NCI-H1105 treated with DMSO at 0.1 percent for 48 hours (cell line): ENCODE measurements around the gene MPDZ.

Experiments
- DNase-seq: peaks from one replicate; lab custom pipeline; 2025; lab: John Stamatoyannopoulos, UW

The MPDZ gene

DNA sequence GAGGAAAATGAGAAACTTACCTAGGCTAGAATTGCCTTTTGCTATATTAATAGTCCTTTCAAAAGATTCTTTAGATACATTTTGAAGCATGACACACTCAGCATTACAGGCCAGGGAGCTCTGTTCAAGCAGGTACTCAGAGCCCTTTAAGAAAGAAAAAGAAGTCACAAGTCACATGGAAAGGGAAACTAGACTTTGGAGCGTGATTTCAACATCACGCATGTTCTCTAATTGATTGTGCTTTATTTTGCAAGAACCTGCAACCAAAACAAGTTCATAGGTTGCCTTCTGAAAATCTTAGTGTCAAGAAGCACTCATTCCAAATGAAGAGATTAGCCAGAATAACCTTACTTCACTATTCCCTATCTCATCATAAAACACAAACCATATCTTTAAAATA is 103.8 kb downstream of the MPDZ start:
- no peak for DNase-seq

GRCh38 chr9:13174906-13175639 is 104.4 kb downstream of the MPDZ start:
- DNase-seq: no peak

DNA sequence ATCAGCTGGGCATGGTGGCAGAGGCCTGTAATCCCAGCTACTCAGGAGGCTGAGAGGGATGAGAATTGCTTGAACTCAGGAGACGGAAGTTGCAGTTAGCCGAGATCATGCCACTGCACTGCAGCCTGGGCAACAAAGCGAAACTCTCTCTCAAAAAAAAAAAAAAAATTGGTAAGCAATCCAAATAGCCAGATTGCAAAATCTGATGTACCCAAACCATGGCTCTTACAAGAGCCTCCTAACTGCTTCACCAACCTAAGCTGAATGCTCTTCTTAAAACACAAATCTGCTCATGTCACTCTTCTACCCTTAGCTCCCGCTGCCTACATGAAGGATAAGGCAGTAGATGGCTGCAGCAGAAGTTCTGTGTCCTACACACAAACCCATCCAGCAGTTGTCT is 105.9 kb downstream of the MPDZ start:
- DNase-seq: no peak

GRCh38 chr9:13171261-13171660 is 108.2 kb downstream of the MPDZ start:
- DNase-seq: no peak

- DNase-seq: peak; percentile 94
Measured at GRCh38 chr9:13166996-13167395, 112.5 kb downstream of the MPDZ start.

DNA sequence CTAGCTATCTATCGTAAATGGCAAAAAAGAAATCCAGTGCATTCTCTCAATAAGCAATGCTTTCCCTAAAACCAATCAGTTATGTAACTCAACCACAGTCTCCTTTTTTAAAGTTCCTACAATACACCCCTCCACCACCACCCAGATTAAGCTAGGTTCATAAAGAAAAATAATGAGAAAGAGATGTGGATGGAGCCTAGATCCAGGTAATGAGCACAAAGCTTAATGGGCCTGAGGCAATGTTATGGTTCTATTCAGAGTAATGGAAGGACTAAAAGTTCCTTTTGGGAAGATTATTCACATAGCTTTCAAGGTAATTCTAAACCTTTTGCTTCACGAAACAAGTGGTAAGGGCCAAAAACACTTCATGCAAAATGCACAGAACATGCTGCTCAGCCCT is 113.5 kb downstream of the MPDZ start:
- no peak for DNase-seq

- DNase-seq: peak; percentile 98
Measured at GRCh38 chr9:13165236-13165945, 114.1 kb downstream of the MPDZ start.

DNA sequence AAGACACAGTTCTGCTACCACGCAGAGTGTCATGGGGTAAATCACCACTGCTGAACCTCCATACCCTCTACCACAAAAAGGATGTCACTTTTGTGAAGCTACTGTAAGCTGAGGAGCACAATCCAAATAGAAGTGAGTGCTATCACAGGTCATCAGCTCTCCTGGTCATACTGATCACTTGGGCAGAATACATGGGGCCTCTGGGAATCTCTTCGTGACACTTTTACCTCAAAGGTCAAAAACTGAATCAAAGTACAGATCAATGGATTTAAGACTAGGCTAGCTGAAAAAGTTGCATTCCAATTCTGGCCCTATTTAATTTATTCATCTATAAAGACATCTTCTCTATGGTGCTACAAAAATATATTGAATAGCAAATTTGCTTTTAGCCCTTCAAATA is 115.5 kb downstream of the MPDZ start:
- peak; percentile 45 for DNase-seq

GRCh38 chr9:13163287-13163686 is 116.2 kb downstream of the MPDZ start:
- DNase-seq: peak; percentile 78

DNA sequence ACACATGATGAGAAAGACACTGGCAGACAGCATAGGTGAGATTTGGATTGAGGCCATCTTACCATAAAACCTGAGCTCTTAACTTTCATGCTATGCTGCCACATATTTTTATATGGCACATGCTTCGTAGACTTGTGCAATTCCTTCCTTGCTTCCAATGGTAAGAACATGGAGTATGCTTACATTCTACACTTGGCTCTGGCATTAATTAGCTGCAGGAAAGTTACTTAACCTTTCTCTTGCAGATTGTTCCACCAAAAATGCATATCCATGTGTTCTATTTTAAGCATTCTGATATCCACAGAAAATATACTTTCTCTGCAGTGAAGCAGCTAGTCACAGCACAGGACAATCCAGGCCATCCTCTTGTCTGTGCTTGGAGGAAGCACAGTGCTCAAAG is 119.4 kb downstream of the MPDZ start:
- DNase-seq: peak; percentile 29

GRCh38 chr9:13158986-13159385 is 120.5 kb downstream of the MPDZ start:
- no peak for DNase-seq

DNA sequence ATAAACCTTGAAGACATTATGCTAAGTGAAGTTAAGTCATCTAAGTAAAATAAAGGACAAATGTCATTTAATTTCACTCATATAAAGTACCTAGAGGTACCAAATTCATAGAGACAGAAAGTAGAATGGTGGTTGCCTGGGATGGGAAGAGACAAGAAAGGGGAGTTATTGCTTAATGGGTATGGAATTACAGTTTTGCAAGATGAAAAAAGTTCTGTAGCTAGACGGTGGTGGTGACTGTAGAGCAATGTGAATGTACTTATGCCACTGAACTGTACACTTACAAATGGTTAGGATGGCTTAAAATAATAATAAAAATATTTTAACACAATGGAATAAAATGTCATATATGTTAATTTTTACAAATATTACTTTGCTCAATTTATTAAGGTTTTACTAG is 128.0 kb downstream of the MPDZ start:
- no peak for DNase-seq

DNA sequence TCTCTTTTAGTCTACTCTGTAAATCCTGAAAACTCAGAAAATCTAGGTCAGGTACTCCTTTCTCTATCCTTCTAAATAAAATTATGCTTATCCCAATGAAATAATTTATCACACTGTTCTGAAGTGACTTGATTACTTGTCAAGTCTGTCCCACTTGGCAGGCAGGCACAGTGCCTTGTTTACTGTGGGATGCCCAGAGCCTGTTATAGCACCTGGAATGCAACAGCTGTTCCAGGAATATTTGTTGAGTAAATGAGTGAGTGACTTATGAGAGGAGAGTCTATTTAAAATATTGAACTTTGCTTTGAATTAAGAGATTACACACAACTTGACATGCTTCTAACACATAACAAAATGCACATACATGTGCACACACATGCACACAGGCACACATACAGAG is 130.0 kb downstream of the MPDZ start:
- peak; percentile 77 for DNase-seq

- DNase-seq: peak; percentile 10
Measured at GRCh38 chr9:13146840-13147239, 132.7 kb downstream of the MPDZ start.

GRCh38 chr9:13145340-13145739 is 134.2 kb downstream of the MPDZ start:
- DNase-seq: peak; percentile 28

DNA sequence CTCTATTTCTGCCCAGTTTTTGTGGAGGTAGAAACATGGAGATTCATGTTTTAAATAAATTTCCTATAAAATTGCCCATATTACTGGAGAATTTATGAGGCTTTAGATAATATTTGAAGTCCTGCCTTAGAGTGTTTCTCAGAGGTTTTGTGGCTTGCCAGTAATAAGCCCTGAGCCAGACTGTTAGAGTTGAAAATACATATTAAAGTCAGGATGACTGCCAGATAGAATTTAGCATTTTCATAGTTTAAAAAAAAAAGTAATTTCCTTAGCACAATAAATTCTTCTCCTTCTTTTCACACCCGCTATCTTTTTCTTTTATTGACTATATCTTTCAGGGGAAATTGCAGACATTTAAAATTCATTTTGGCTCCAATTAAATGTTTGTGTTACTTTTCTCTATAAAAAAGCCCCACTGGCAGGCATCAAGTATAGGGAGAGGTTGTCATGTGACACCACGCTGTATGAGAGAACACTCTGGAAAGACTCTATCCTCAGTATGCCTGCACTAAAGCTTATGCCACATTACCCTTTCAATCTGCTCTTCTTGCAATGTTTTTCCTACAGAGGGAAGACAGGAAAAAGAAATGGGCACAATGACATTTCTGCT is 135.2 kb downstream of the MPDZ start:
- DNase-seq: peak; percentile 58

DNA sequence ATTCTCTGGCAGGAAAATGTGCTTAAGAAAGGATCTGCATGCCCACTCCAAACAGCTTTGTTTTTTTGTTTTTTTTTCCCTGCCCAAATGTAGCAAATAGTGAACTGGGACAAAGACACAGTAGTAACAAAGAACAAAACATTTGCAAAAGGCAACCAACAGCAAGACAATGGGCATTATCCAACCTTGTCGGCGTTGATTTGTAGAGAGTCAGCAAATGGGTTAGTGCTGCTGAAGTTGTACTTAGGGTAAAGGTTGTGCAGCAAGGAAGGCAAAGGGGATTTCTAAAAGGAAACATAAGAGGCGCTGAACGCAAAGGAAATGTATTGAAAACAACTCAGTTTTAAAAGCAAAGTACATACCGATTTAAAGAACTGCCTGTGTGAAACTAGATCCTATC is 136.2 kb downstream of the MPDZ start:
- peak; percentile 79 for DNase-seq

DNA sequence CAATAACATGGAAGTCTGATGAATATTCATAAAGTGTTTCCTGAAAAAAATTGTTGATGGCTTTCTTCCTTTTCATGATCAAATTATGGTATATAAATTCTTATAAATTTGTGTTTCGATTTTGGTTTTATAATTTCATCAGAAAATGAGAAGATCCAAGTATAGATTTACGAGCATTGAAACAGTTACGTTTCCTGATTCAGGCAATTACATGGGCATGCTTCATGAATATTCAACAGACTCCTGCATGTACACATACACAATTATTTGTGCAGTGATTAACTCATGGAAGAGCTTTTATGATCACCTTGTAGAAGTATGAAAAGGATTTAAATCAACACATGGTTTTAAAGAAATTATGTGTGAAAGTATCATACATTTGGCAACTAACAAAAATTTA is 136.7 kb downstream of the MPDZ start:
- peak; percentile 66 for DNase-seq

GRCh38 chr9:13141629-13142028 is 137.9 kb downstream of the MPDZ start:
- DNase-seq: peak; percentile 74

DNA sequence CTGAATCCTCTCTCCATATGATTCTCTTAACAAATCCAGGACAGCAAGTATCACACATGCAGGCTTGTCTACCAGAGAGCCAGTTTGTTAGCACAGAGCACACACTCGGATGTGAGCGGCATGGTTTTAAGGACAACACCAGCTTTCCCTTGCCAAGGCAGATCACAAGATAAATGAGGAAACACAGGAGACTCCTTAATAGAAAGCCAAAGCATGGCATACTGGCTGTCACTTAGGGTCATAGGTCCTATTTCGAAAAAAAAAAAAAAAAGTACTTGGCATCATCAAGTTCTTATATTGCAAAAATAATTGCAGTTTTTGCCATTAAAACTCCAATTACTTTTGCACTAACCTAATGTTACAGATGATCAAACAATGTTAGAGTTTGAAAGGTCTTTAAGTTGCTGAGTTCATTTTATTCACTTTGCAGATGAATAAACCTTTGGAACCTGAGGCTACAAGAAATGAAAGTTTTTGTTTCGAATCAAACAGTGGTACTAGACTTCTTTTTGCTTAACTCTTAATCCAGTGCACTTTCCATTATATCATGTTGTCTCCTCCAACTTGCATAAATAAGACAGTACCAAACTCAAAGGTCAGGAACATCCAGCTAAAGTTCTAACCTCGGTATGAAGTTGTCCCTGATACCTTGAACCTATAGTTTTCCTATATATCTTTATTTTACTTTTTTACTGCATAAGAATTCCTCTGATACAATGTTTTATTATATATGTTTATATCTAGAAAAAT is 138.5 kb downstream of the MPDZ start:
- DNase-seq: no peak

DNA sequence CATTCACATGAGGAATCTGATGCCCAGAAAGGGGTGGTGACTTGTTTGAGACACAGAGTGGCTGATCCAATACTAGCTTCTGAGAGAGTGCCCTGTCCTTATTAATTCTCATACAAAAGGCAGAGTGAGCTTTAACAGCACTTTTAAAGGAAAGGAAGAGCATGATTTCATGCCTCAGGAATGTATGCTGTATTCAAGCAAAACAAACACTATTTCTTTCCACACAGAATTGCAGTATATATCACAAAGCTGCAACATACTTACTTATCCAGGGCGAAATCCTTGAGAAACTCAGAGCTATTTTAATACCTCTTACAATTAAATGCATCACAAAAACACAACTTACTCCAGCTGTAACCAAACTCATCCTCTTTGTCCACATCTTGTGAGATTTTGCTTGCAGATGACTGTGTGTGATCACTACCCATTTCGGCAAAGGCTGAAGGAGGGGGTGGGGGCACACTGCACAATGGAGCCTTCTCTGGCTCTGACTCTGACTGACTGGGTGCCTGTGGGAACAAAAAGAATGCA is 139.8 kb downstream of the MPDZ start:
- no peak for DNase-seq

DNA sequence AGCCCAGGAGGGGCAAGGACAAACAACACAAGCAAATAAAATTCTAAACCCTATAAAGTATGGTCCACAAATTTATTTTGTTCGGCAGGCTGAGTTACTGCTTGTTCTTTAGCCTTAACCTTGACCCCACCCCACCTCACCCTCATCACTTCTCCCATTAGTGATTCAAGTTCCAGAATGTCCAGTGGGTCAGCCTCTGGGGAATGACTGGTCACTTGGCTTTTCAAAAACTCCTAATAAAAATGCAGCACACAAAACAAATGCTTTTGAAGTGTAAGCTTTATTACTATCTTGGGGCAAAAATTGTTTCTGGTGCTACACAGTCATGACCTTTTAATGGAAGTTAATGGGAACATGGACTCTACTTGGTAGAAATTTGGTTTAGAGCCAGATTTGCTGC is 142.1 kb downstream of the MPDZ start:
- DNase-seq: no peak
